Heart left ventricle (tissue), 13 donors: ENCODE data around the gene NUDCD3.

Experiments
- POLR2A ChIP-seq, 2 donors: fragments of 450-650 bp; IDR thresholded peaks; one replicate each; pipeline ENCODE4 v1.6.1; 2017; ENCODE audit warnings: antibody characterized with exemption in 2 of 2, mild to moderate bottlenecking in 2 of 2, moderate library complexity in 2 of 2
- TF ChIP-seq, protein P1 (sequence below), 12 donors: fragments of 200-600 bp; sonication (generic) in 4 of 12; IDR thresholded peaks; one replicate each; pipeline versions ENCODE4 v1.5.0 to v1.8.0; 2018 to 2022; ENCODE audit warnings: antibody characterized with exemption in 12 of 12, mild to moderate bottlenecking in 5 of 12
- donor health status: ischemic (EF 13 %, LVEDD 7.1; RV severe dilation, severe dysfunction).
- donor health status: DM: no; HTN: yes; CAD: no.
- donor health status: DM: no; HTN: no; CAD: no.
- donor health status: ischemic (EF 25% LVEDD 6.9; RV normal size, moderate dysfunction).
- donor health status: ischemic (EF 25% LVEDD 5.7; RV mildly dilated, moderate dysfunction).
- donor health status: ischemic (EF 35%, LVEDD 5.7; RV mildly dilated, moderate dysfunction).
- donor health status: nonischemic (EF 11% LVEDD 7.7; RV severe dilation, severe dysfunction).
- donor health status: DM: yes; HTN: yes; CAD: no.
- donor health status: PGD.
- donor health status: ischemic (EF 29% LVEDD 5.4; RV normal size, mild dysfunction).
- donor health status: nonischemic (EF 23%, LVEDD 6.1; RV moderate dilation, normal function).

DNA sequence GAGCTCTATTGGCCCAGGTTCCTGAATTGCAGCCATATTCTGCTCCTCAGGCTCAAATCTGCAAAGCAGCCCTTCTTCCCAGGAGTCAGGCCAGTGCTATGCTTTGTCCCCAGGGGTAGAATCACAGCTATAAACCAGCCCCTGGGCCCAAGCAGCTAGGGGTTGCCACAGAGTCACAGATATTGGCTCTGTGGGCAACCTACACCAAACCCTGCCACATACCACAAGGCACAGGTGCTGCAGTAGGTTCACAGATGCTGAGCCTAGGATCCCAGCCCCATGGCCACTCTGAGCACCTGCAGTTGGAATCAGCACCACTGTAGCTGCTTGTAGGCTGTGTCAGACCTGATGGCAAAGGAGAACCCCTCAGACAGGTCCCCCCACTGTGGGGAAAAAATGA, 122.0 kb downstream of the NUDCD3 start:
- no peak for TF ChIP-seq POLR2A (IDR thresholded peaks at IDR 0.05)
- TF ChIP-seq, protein P1, sequence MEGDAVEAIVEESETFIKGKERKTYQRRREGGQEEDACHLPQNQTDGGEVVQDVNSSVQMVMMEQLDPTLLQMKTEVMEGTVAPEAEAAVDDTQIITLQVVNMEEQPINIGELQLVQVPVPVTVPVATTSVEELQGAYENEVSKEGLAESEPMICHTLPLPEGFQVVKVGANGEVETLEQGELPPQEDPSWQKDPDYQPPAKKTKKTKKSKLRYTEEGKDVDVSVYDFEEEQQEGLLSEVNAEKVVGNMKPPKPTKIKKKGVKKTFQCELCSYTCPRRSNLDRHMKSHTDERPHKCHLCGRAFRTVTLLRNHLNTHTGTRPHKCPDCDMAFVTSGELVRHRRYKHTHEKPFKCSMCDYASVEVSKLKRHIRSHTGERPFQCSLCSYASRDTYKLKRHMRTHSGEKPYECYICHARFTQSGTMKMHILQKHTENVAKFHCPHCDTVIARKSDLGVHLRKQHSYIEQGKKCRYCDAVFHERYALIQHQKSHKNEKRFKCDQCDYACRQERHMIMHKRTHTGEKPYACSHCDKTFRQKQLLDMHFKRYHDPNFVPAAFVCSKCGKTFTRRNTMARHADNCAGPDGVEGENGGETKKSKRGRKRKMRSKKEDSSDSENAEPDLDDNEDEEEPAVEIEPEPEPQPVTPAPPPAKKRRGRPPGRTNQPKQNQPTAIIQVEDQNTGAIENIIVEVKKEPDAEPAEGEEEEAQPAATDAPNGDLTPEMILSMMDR (IDR thresholded peaks at IDR 0.05), result no peak
